ENCODE results near the gene CORO7.
"Not testable (repeated sequence)": the region's sequence is repeated elsewhere in the genome, so short reads cannot be mapped to it uniquely, and the experiment has no call there.

CORO7 gene

GRCh38 chr16:4336701-4337539 is 79.5 kb downstream of the CORO7 start:
- no peak for DNase-seq (ENCODE audit: low read depth)

GRCh38 chr16:4334724-4335495 is 81.5 kb downstream of the CORO7 start:
- no peak for DNase-seq (ENCODE audit: low read depth)

- DNase-seq (ENCODE audit: low read depth): not testable (repeated sequence)
These were observed 82.7 kb downstream of the CORO7 start for GRCh38 chr16:4333714-4334113.

- no peak for DNase-seq (ENCODE audit: low read depth)
These were observed 83.1 kb downstream of the CORO7 start for GRCh38 chr16:4333308-4333638.

- DNase-seq (ENCODE audit: low read depth): no peak
These were observed 83.6 kb downstream of the CORO7 start for GRCh38 chr16:4332623-4333307.

GRCh38 chr16:4332083-4332482 is 84.3 kb downstream of the CORO7 start:
- no peak for DNase-seq (ENCODE audit: low read depth)

- DNase-seq (ENCODE audit: low read depth): no peak
These were observed 86.0 kb downstream of the CORO7 start for GRCh38 chr16:4330277-4330874.

- DNase-seq (ENCODE audit: low read depth): no peak
These were observed 87.3 kb downstream of the CORO7 start for GRCh38 chr16:4328782-4329775.

- DNase-seq (ENCODE audit: low read depth): no peak
These were observed 88.2 kb downstream of the CORO7 start for GRCh38 chr16:4328046-4328781.

GRCh38 chr16:4327386-4328045 is 88.9 kb downstream of the CORO7 start:
- DNase-seq (ENCODE audit: low read depth): no peak

GRCh38 chr16:4325253-4325758 is 91.1 kb downstream of the CORO7 start:
- DNase-seq (ENCODE audit: low read depth): no peak

GRCh38 chr16:4324492-4325252 is 91.7 kb downstream of the CORO7 start:
- DNase-seq (ENCODE audit: low read depth): no peak

- no peak for DNase-seq (ENCODE audit: low read depth)
These were observed 92.4 kb downstream of the CORO7 start for GRCh38 chr16:4323845-4324488.

GRCh38 chr16:4323071-4323844 is 93.1 kb downstream of the CORO7 start:
- no peak for DNase-seq (ENCODE audit: low read depth)

- DNase-seq (ENCODE audit: low read depth): no peak
These were observed 94.0 kb downstream of the CORO7 start for GRCh38 chr16:4322121-4323052.
